HEK293 (cell line): ENCODE results near the gene CHRNA10.

ENCODE experiments used
- CTCF ChIA-PET: fragments of 350-600 bp; formaldehyde crosslinking; extraction: SDS; loops from one replicate; lab custom pipeline; 2021; ENCODE audit warnings: antibody characterized with exemption; lab: Yijun Ruan, JAX
- POLR2A ChIA-PET: fragments of 300-600 bp; formaldehyde crosslinking; extraction: SDS; loops from one replicate; lab custom pipeline; 2020; ENCODE audit warnings: antibody characterized with exemption, inconsistent platforms; lab: Yijun Ruan, JAX
- H3K27ac ChIP-seq: fragments of 200-500 bp; sonication (Bioruptor generic); 2 replicates; pipeline ENCODE4 v1.5.1; 2014; ENCODE audit warnings: low read depth, low read length, control low read depth, inconsistent platforms; ENCODE audit errors: extremely low read depth
- H3K36me3 ChIP-seq, 2 experiments: fragments of 200-500 bp in 1 of 2; sonication (Bioruptor generic) in 1 of 2; 1 replicate in 1 of 2; 2 replicates in 1 of 2; pipeline ENCODE4 v1.5.1; 2014 to 2017; ENCODE audit warnings: inconsistent platforms in 2 of 2, low read length in 2 of 2; ENCODE audit not compliant: control insufficient read depth in 2 of 2, insufficient read depth in 1 of 2
- H3K4me1 ChIP-seq: fragments of 200-500 bp; sonication (Bioruptor generic); 2 replicates; pipeline ENCODE4 v1.5.1; 2014; ENCODE audit warnings: mild to moderate bottlenecking, low read length, inconsistent platforms; ENCODE audit not compliant: control insufficient read depth, insufficient read depth
- H3K4me3 ChIP-seq: 2 replicates; pipeline ENCODE4 v1.5.1; 2011; ENCODE audit warnings: low read depth, mild to moderate bottlenecking, control low read depth, low read length, moderate library complexity
- H3K9me3 ChIP-seq: fragments of 200-500 bp; sonication (Bioruptor generic); 2 replicates; pipeline ENCODE4 v1.5.1; 2014; ENCODE audit warnings: low read depth, low read length, inconsistent platforms; ENCODE audit not compliant: control insufficient read depth, insufficient read depth
- GLIS2 ChIP-seq: fragments of 450-650 bp; formaldehyde crosslinking; IDR thresholded peaks from 2 replicates; pipeline ENCODE4 v1.5.1; 2016; ENCODE audit warnings: missing biosample characterization, missing genetic modification characterization
- HOXA7 ChIP-seq: sonication (generic); formaldehyde crosslinking; IDR thresholded peaks from 2 replicates; pipeline ENCODE4 v1.8.1; 2022; ENCODE audit warnings: missing genetic modification reagents, borderline replicate concordance
- HOXD13 ChIP-seq: sonication (generic); formaldehyde crosslinking; IDR thresholded peaks from 2 replicates; pipeline ENCODE4 v1.8.0; 2022; ENCODE audit warnings: missing genetic modification reagents, borderline replicate concordance
- KLF9 ChIP-seq: fragments of 450-650 bp; formaldehyde crosslinking; IDR thresholded peaks from 2 replicates; pipeline ENCODE4 v1.5.1; 2016; ENCODE audit warnings: missing biosample characterization, missing genetic modification characterization, low read depth
- ZBTB1 ChIP-seq: fragments of 450-650 bp; formaldehyde crosslinking; IDR thresholded peaks from 2 replicates; pipeline ENCODE4 v1.5.1; 2016; ENCODE audit warnings: missing biosample characterization, missing genetic modification characterization
- ZBTB8A ChIP-seq: fragments of 450-650 bp; formaldehyde crosslinking; IDR thresholded peaks from 2 replicates; pipeline ENCODE4 v1.5.1; 2016; ENCODE audit warnings: missing biosample characterization, missing genetic modification characterization
- ZNF114 ChIP-seq: fragments of 450-650 bp; formaldehyde crosslinking; IDR thresholded peaks from 2 replicates; pipeline ENCODE4 v1.5.0; 2017; ENCODE audit warnings: missing biosample characterization, missing genetic modification characterization
- ZNF132 ChIP-seq: fragments of 450-650 bp; formaldehyde crosslinking; IDR thresholded peaks from 2 replicates; pipeline ENCODE4 v1.5.1; 2017; ENCODE audit warnings: missing biosample characterization, missing genetic modification characterization, borderline replicate concordance
- ZNF157 ChIP-seq: fragments of 450-650 bp; formaldehyde crosslinking; IDR thresholded peaks from 2 replicates; pipeline ENCODE4 v1.5.1; 2016; ENCODE audit warnings: missing biosample characterization, missing genetic modification characterization
- ZNF16 ChIP-seq: fragments of 450-650 bp; formaldehyde crosslinking; IDR thresholded peaks from 2 replicates; pipeline ENCODE4 v1.5.1; 2016; ENCODE audit warnings: low read depth, missing biosample characterization, missing genetic modification characterization
- ZNF169 ChIP-seq: fragments of 450-650 bp; formaldehyde crosslinking; IDR thresholded peaks from 2 replicates; pipeline ENCODE4 v1.5.1; 2016; ENCODE audit warnings: missing biosample characterization, missing genetic modification characterization
- ZNF274 ChIP-seq, 2 experiments: fragments of 200-500 bp in 1 of 2; fragments of 450-650 bp in 1 of 2; sonication (Bioruptor generic) in 1 of 2; formaldehyde crosslinking in 1 of 2; IDR thresholded peaks; 2 replicates each; pipeline versions ENCODE4 v1.5.1 to v1.6.1; 2014 to 2016; ENCODE audit warnings: borderline replicate concordance in 1 of 2, inconsistent platforms in 1 of 2, low read length in 1 of 2, missing biosample characterization in 1 of 2, missing genetic modification characterization in 1 of 2
- ZNF37A ChIP-seq: fragments of 450-650 bp; IDR thresholded peaks from 2 replicates; pipeline ENCODE4 v1.5.1; 2018; ENCODE audit warnings: missing biosample characterization, missing genetic modification characterization
- ZNF501 ChIP-seq: fragments of 450-650 bp; formaldehyde crosslinking; IDR thresholded peaks from 2 replicates; pipeline ENCODE4 v1.5.1; 2016; ENCODE audit warnings: missing biosample characterization, missing genetic modification characterization
- ZNF510 ChIP-seq: fragments of 450-650 bp; formaldehyde crosslinking; IDR thresholded peaks from 2 replicates; pipeline ENCODE4 v1.5.1; 2018; ENCODE audit warnings: mild to moderate bottlenecking, missing genetic modification characterization, missing biosample characterization; ENCODE audit not compliant: insufficient replicate concordance
- ZNF555 ChIP-seq: fragments of 450-650 bp; formaldehyde crosslinking; conservative IDR thresholded peaks from 2 replicates; pipeline ENCODE4 v1.5.1; 2017; ENCODE audit warnings: missing biosample characterization, mild to moderate bottlenecking, missing genetic modification characterization, inconsistent platforms
- ZXDB ChIP-seq: fragments of 450-650 bp; formaldehyde crosslinking; IDR thresholded peaks from 2 replicates; pipeline ENCODE4 v1.5.1; 2016; ENCODE audit warnings: missing biosample characterization, missing genetic modification characterization
- TF ChIP-seq, protein P1 (sequence below): fragments of 450-650 bp; formaldehyde crosslinking; IDR thresholded peaks from 2 replicates; pipeline ENCODE4 v1.5.1; 2016; ENCODE audit warnings: missing biosample characterization, missing genetic modification characterization
- TF ChIP-seq, protein P2 (sequence below): fragments of 450-650 bp; formaldehyde crosslinking; IDR thresholded peaks from 2 replicates; pipeline ENCODE4 v1.5.1; 2016; ENCODE audit warnings: missing biosample characterization, missing genetic modification characterization
- TF ChIP-seq, protein P3 (sequence below): fragments of 450-650 bp; formaldehyde crosslinking; IDR thresholded peaks from 2 replicates; pipeline ENCODE4 v1.5.1; 2016; ENCODE audit warnings: missing biosample characterization, missing genetic modification characterization
- TF ChIP-seq, protein P4 (sequence below): fragments of 450-650 bp; IDR thresholded peaks from 2 replicates; pipeline ENCODE4 v1.5.1; 2018; ENCODE audit warnings: missing biosample characterization, mild to moderate bottlenecking, missing genetic modification characterization
- TF ChIP-seq, protein P5 (sequence below): fragments of 450-650 bp; formaldehyde crosslinking; conservative IDR thresholded peaks from 2 replicates; pipeline ENCODE4 v1.5.1; 2016; ENCODE audit warnings: low read depth, missing biosample characterization, missing genetic modification characterization
- TF ChIP-seq, protein P6 (sequence below): fragments of 450-650 bp; formaldehyde crosslinking; IDR thresholded peaks from 2 replicates; pipeline ENCODE4 v1.5.1; 2017; ENCODE audit warnings: missing biosample characterization, missing genetic modification characterization

Gene CHRNA10

DNA sequence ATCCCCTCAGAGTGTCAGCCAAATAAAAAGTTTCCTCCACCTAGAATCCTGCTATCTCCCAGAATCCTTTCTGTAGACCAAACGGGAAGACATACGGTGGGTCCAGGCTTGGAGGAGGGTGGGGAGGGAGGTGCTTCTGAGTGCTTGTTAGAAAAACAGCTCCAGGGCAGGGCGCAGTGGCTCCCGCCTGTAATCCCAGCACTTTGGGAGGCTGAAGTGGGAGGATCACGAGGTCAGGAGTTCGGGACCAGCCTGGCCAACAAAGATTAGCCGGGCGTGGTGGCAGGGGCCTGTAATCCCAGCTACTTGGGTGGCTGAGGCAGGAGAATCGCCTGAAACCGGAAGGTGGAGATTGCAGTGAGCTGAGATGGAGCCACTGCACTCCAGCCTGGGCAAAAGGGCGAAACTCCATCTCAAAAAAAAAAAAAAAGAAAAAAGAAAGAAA, 28.1 kb downstream of the CHRNA10 start (continued):
- TF ChIP-seq, protein P1, sequence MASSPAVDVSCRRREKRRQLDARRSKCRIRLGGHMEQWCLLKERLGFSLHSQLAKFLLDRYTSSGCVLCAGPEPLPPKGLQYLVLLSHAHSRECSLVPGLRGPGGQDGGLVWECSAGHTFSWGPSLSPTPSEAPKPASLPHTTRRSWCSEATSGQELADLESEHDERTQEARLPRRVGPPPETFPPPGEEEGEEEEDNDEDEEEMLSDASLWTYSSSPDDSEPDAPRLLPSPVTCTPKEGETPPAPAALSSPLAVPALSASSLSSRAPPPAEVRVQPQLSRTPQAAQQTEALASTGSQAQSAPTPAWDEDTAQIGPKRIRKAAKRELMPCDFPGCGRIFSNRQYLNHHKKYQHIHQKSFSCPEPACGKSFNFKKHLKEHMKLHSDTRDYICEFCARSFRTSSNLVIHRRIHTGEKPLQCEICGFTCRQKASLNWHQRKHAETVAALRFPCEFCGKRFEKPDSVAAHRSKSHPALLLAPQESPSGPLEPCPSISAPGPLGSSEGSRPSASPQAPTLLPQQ (tag by site-specific recombination) = peak; percentile 25; the same call in 1 of the 2 replicates
- TF ChIP-seq, protein P2, sequence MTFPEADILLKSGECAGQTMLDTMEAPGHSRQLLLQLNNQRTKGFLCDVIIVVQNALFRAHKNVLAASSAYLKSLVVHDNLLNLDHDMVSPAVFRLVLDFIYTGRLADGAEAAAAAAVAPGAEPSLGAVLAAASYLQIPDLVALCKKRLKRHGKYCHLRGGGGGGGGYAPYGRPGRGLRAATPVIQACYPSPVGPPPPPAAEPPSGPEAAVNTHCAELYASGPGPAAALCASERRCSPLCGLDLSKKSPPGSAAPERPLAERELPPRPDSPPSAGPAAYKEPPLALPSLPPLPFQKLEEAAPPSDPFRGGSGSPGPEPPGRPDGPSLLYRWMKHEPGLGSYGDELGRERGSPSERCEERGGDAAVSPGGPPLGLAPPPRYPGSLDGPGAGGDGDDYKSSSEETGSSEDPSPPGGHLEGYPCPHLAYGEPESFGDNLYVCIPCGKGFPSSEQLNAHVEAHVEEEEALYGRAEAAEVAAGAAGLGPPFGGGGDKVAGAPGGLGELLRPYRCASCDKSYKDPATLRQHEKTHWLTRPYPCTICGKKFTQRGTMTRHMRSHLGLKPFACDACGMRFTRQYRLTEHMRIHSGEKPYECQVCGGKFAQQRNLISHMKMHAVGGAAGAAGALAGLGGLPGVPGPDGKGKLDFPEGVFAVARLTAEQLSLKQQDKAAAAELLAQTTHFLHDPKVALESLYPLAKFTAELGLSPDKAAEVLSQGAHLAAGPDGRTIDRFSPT = peak; percentile 26; the same call in 1 of the 2 replicates

DNA sequence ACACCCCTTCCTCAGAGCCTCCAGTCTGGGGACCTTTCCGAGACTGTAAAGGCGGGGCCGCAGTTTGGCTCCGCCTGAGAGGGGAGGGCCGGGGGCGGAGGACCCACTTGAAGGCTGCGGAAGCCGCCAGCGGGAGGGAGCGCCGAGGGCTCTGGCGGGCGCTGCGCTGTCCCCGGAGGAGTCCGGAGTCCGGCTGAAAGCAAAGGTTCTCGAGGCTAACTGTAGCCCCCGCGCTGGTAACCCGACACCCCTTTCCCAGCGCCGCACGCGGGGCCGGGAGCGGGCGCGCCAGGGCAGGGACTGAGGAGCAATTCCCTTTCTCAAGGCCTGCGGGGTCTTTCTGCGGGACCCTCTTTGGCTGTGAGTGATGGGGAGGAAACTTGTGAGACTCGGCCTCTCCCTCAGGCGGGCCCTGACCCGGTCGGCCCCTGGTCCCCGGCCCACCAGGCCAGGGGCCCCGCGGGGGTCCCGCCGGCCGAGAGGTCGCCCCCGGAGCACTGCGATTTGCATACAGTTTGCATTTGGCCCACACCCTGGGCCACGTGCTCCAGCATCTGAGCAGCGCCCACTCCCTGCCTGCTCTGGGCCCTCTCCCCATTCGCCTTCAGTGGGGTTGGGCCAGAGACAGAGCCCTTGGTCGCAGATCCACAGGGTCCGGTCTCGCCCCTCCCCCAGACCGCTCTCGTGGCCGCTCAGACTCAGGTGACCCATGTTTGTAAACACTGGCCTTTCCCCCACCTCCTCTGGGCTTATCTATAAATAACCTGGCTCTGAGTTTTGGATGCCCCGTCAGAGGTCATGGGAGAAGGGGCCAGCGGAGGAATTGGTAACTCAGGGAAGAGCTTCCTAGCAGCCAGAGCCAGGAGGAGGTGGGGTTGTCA, 28.9 kb downstream of the CHRNA10 start:
- peak overlapping the region; percentile 42 for H3K4me3 ChIP-seq
- CTCF ChIA-PET = interaction anchor here (0.6 kb wide), 1 partner anchor 425 kb away, joined by 3 read pairs; no protein-coding TSS in a partner anchor
- TF ChIP-seq ZNF510 (tag by site-specific recombination) = no peak
- no peak for TF ChIP-seq HOXA7 (CRISPR knock-in tag)
- no peak for TF ChIP-seq HOXD13 (CRISPR knock-in tag)
- no peak for TF ChIP-seq ZBTB1 (tag by site-specific recombination)
- TF ChIP-seq, protein P3, sequence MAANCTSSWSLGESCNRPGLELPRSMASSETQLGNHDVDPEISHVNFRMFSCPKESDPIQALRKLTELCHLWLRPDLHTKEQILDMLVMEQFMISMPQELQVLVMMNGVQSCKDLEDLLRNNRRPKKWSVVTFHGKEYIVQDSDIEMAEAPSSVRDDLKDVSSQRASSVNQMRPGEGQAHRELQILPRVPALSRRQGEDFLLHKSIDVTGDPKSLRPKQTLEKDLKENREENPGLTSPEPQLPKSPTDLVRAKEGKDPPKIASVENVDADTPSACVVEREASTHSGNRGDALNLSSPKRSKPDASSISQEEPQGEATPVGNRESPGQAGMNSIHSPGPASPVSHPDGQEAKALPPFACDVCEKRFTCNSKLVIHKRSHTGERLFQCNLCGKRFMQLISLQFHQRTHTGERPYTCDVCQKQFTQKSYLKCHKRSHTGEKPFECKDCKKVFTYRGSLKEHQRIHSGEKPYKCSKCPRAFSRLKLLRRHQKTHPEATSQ = no peak
- TF ChIP-seq ZNF37A (tag by site-specific recombination) = no peak
- peak; percentile 92 for TF ChIP-seq GLIS2 (tag by site-specific recombination)
- peak; percentile 48; the same call in 1 of the 2 replicates for TF ChIP-seq ZNF501
- TF ChIP-seq ZNF274 (IDR thresholded peaks at IDR 0.05; ENCODE audit: low read length) = no peak
- TF ChIP-seq ZNF274 (tag by site-specific recombination; IDR thresholded peaks at IDR 0.05; ENCODE audit: borderline replicate concordance) = no peak
- no peak for TF ChIP-seq ZNF16 (tag by site-specific recombination)
- TF ChIP-seq ZNF114 = no peak
- no peak for TF ChIP-seq ZNF169 (tag by site-specific recombination)
- peak; percentile 24 for TF ChIP-seq KLF9 (tag by site-specific recombination)
- TF ChIP-seq ZNF555 (tag by site-specific recombination) = no peak
- TF ChIP-seq, protein P4, sequence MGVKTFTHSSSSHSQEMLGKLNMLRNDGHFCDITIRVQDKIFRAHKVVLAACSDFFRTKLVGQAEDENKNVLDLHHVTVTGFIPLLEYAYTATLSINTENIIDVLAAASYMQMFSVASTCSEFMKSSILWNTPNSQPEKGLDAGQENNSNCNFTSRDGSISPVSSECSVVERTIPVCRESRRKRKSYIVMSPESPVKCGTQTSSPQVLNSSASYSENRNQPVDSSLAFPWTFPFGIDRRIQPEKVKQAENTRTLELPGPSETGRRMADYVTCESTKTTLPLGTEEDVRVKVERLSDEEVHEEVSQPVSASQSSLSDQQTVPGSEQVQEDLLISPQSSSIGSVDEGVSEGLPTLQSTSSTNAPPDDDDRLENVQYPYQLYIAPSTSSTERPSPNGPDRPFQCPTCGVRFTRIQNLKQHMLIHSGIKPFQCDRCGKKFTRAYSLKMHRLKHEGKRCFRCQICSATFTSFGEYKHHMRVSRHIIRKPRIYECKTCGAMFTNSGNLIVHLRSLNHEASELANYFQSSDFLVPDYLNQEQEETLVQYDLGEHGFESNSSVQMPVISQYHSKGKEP (tag by site-specific recombination) = no peak
- TF ChIP-seq ZNF132 (tag by site-specific recombination) = no peak
- TF ChIP-seq ZNF157 = no peak
- TF ChIP-seq, protein P5, sequence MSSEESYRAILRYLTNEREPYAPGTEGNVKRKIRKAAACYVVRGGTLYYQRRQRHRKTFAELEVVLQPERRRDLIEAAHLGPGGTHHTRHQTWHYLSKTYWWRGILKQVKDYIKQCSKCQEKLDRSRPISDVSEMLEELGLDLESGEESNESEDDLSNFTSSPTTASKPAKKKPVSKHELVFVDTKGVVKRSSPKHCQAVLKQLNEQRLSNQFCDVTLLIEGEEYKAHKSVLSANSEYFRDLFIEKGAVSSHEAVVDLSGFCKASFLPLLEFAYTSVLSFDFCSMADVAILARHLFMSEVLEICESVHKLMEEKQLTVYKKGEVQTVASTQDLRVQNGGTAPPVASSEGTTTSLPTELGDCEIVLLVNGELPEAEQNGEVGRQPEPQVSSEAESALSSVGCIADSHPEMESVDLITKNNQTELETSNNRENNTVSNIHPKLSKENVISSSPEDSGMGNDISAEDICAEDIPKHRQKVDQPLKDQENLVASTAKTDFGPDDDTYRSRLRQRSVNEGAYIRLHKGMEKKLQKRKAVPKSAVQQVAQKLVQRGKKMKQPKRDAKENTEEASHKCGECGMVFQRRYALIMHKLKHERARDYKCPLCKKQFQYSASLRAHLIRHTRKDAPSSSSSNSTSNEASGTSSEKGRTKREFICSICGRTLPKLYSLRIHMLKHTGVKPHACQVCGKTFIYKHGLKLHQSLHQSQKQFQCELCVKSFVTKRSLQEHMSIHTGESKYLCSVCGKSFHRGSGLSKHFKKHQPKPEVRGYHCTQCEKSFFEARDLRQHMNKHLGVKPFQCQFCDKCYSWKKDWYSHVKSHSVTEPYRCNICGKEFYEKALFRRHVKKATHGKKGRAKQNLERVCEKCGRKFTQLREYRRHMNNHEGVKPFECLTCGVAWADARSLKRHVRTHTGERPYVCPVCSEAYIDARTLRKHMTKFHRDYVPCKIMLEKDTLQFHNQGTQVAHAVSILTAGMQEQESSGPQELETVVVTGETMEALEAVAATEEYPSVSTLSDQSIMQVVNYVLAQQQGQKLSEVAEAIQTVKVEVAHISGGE (tag by site-specific recombination) = no peak
- TF ChIP-seq ZBTB8A (tag by site-specific recombination) = peak; percentile 88
- TF ChIP-seq, protein P6, sequence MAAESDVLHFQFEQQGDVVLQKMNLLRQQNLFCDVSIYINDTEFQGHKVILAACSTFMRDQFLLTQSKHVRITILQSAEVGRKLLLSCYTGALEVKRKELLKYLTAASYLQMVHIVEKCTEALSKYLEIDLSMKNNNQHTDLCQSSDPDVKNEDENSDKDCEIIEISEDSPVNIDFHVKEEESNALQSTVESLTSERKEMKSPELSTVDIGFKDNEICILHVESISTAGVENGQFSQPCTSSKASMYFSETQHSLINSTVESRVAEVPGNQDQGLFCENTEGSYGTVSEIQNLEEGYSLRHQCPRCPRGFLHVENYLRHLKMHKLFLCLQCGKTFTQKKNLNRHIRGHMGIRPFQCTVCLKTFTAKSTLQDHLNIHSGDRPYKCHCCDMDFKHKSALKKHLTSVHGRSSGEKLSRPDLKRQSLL = peak; percentile 74
- peak; percentile 83 for TF ChIP-seq ZXDB (tag by site-specific recombination)

More for the DNA sequence above, 28.9 kb downstream of the CHRNA10 start:
- POLR2A ChIA-PET = no interaction called here
- Histone ChIP-seq H3K36me3 (no peaks in the 10 kb centered on the region), H3K9me3 (no peaks in the 10 kb centered on the region), H3K4me1 (no peaks in the 10 kb centered on the region), H3K27ac (no peak overlapping the region; the same call in 1 of the 2 replicates)
